ENCODE results near the gene GLCE. TPM values are rescaled to one million over a fixed set of nuclear protein-coding genes. Genes with fewer than 3 reads are reported as not detected.

The GLCE gene
- total RNA-seq, 1 donor from 2014 or later, result 5.6 TPM

GRCh38 chr15:69138963-69139362 is 21.5 kb upstream of the GLCE start:
- DNase-seq (no peak), ATAC-seq (ENCODE audit: low read depth) (no peak)
- Mint-ChIP-seq H3K4me1 (no peaks in the 10 kb centered on the region), H3K27me3 (peaks cover 45% of the 10 kb centered on the region), H3K36me3 (ENCODE audit: low read depth) (no peaks in the 10 kb centered on the region), H3K9me3 (no peaks in the 10 kb centered on the region), H3K27ac (no peak overlapping the region), H3K4me3 (no peak overlapping the region)
- intact Hi-C loops (cut with micrococcal nuclease), result no loop called here
- CTCF ChIA-PET, result no interaction called here
- POLR2A ChIA-PET, result no interaction called here
- no peak for TF ChIP-seq CTCF (IDR thresholded peaks at IDR 0.05)

- no peak for TF ChIP-seq CTCF (IDR thresholded peaks at IDR 0.05)
- Mint-ChIP-seq H3K36me3 (ENCODE audit: low read depth) (no peaks in the 10 kb centered on the region), H3K27me3 (peaks cover 48% of the 10 kb centered on the region), H3K4me3 (no peak overlapping the region), H3K27ac (no peak overlapping the region), H3K9me3 (no peaks in the 10 kb centered on the region), H3K4me1 (no peaks in the 10 kb centered on the region)
- CTCF ChIA-PET, result no interaction called here
- ATAC-seq (ENCODE audit: low read depth), result no peak
- POLR2A ChIA-PET, result no interaction called here
- intact Hi-C loops (cut with micrococcal nuclease), result no loop called here
- DNase-seq, result no peak
Observed at GRCh38 chr15:69140306-69140705, 20.1 kb upstream of the GLCE start.

- Mint-ChIP-seq H3K4me3 (no peak overlapping the region), H3K27ac (no peak overlapping the region), H3K9me3 (no peaks in the 10 kb centered on the region), H3K36me3 (ENCODE audit: low read depth) (no peaks in the 10 kb centered on the region), H3K4me1 (no peaks in the 10 kb centered on the region), H3K27me3 (peaks cover 54% of the 10 kb centered on the region)
- ChIA-PET CTCF (no interaction called here), POLR2A (no interaction called here)
- no peak for TF ChIP-seq CTCF (IDR thresholded peaks at IDR 0.05)
- ATAC-seq (ENCODE audit: low read depth) (no peak), DNase-seq (no peak)
- intact Hi-C loops (cut with micrococcal nuclease), result no loop called here
Observed at GRCh38 chr15:69141286-69141701, 19.1 kb upstream of the GLCE start.

GRCh38 chr15:69141833-69142232 is 18.6 kb upstream of the GLCE start:
- Mint-ChIP-seq H3K27me3 (peaks cover 53% of the 10 kb centered on the region), H3K9me3 (no peaks in the 10 kb centered on the region), H3K36me3 (ENCODE audit: low read depth) (no peaks in the 10 kb centered on the region), H3K4me1 (no peaks in the 10 kb centered on the region), H3K4me3 (no peak overlapping the region), H3K27ac (no peak overlapping the region)
- DNase-seq, result no peak
- ChIA-PET CTCF (no interaction called here), POLR2A (no interaction called here)
- intact Hi-C loops (cut with micrococcal nuclease), result no loop called here
- TF ChIP-seq CTCF (IDR thresholded peaks at IDR 0.05), result no peak
- no peak for ATAC-seq (ENCODE audit: low read depth)

- Mint-ChIP-seq H3K27me3 (peaks cover 45% of the 10 kb centered on the region), H3K4me1 (no peaks in the 10 kb centered on the region), H3K36me3 (ENCODE audit: low read depth) (no peaks in the 10 kb centered on the region), H3K4me3 (no peak overlapping the region), H3K9me3 (peaks cover 2% of the 10 kb centered on the region), H3K27ac (no peak overlapping the region)
- DNase-seq, result no peak
- TF ChIP-seq CTCF (IDR thresholded peaks at IDR 0.05), result no peak
- ChIA-PET CTCF (no interaction called here), POLR2A (no interaction called here)
- intact Hi-C loops (cut with micrococcal nuclease), result no loop called here
- no peak for ATAC-seq (ENCODE audit: low read depth)
Observed at GRCh38 chr15:69143756-69144436, 16.5 kb upstream of the GLCE start.

Measured in activated B cell treated with CpG ODN at 0.5 μM for 24 hours (primary cell).